Neural cell (in vitro differentiated cells): ENCODE results near the gene BHLHA15. TPM values are rescaled to one million over a fixed set of nuclear protein-coding genes. Genes with fewer than 3 reads are reported as not detected.

Experiments used
- H2AFZ ChIP-seq: fragments of 200-600, 300-800 bp; sonication (generic), shearing (Covaris generic); 2 replicates; pipeline ENCODE4 v1.6.0; 2014; ENCODE audit warnings: low read depth, mild to moderate bottlenecking, antibody characterized with exemption, low read length, moderate library complexity
- H3F3A ChIP-seq: fragments of 200-600 bp; shearing (Covaris generic); 2 replicates; pipeline ENCODE4 v1.6.1; 2016; ENCODE audit warnings: mild to moderate bottlenecking, moderate library complexity, mixed read lengths, antibody characterized with exemption, low read length; ENCODE audit not compliant: insufficient read depth, poor library complexity, severe bottlenecking
- H3K27ac ChIP-seq: fragments of 200-600, 300-800 bp; sonication (generic), shearing (Covaris generic); 2 replicates; pipeline ENCODE4 v1.5.1; 2014; ENCODE audit warnings: mild to moderate bottlenecking, low read length, moderate library complexity
- H3K27me3 ChIP-seq: fragments of 300-800, 200-600 bp; sonication (generic), shearing (Covaris generic); 2 replicates; pipeline ENCODE4 v1.6.0; 2014; ENCODE audit warnings: mild to moderate bottlenecking, low read depth, low read length, moderate library complexity; ENCODE audit not compliant: insufficient read depth
- H3K36me3 ChIP-seq: fragments of 300-800, 200-600 bp; sonication (generic), shearing (Covaris generic); 2 replicates; pipeline ENCODE4 v1.5.1; 2014; ENCODE audit warnings: mild to moderate bottlenecking, antibody characterized with exemption, low read length, moderate library complexity; ENCODE audit not compliant: insufficient read depth
- H3K4me2 ChIP-seq: fragments of 300-800, 200-600 bp; sonication (generic), shearing (Covaris generic); 2 replicates; pipeline ENCODE4 v1.6.0; 2014; ENCODE audit warnings: mild to moderate bottlenecking, low read length
- H3K4me3 ChIP-seq: fragments of 300-800, 200-600 bp; sonication (generic), shearing (Covaris generic); 2 replicates; pipeline ENCODE4 v1.5.1; 2014; ENCODE audit warnings: mild to moderate bottlenecking, low read length, moderate library complexity
- H3K79me2 ChIP-seq: fragments of 200-600 bp; shearing (Covaris generic); replicated peaks from 2 replicates; pipeline ENCODE4 v1.6.0; 2014; ENCODE audit warnings: mild to moderate bottlenecking, low read length, moderate library complexity; ENCODE audit not compliant: insufficient read depth
- H3K9ac ChIP-seq: fragments of 300-800, 200-600 bp; sonication (generic), shearing (Covaris generic); 2 replicates; pipeline ENCODE4 v1.6.1; 2016; ENCODE audit warnings: mild to moderate bottlenecking, low read length, mixed read lengths
- H3K9me2 ChIP-seq: fragments of 200-600 bp; shearing (Covaris generic); 2 replicates; pipeline ENCODE4 v1.6.1; 2016; ENCODE audit warnings: mild to moderate bottlenecking, low read length, mixed read lengths; ENCODE audit not compliant: insufficient read depth
- H3K9me3 ChIP-seq: fragments of 200-600, 300-800 bp; sonication (generic), shearing (Covaris generic); 2 replicates; pipeline ENCODE4 v1.6.1; 2016; ENCODE audit warnings: mild to moderate bottlenecking, mixed run types, low read length, moderate library complexity, mixed read lengths
- H4K20me1 ChIP-seq: fragments of 200-600 bp; shearing (Covaris generic); 2 replicates; pipeline ENCODE4 v1.6.1; 2016; ENCODE audit warnings: mild to moderate bottlenecking, mixed run types; ENCODE audit not compliant: insufficient read depth
- CTCF ChIP-seq: fragments of 450-650 bp; IDR thresholded peaks from 2 replicates; pipeline ENCODE4 v1.5.1; 2014; ENCODE audit warnings: antibody characterized with exemption, mild to moderate bottlenecking, moderate library complexity; ENCODE audit not compliant: poor library complexity, severe bottlenecking
- EP300 ChIP-seq: fragments of 450-650 bp; conservative IDR thresholded peaks from 2 replicates; pipeline ENCODE4 v1.6.1; 2014; ENCODE audit warnings: antibody characterized with exemption, mild to moderate bottlenecking, moderate library complexity; ENCODE audit not compliant: poor library complexity, severe bottlenecking
- EZH2 ChIP-seq: fragments of 200-600, 300-800 bp; shearing (Covaris generic), sonication (generic); IDR thresholded peaks from 2 replicates; pipeline ENCODE4 v1.6.1; 2014; ENCODE audit warnings: antibody characterized with exemption, low read length, borderline replicate concordance, mild to moderate bottlenecking; ENCODE audit not compliant: insufficient read depth, poor library complexity, severe bottlenecking
- MXI1 ChIP-seq: fragments of 450-650 bp; conservative IDR thresholded peaks from 2 replicates; pipeline ENCODE4 v1.6.1; 2014; ENCODE audit warnings: antibody characterized with exemption, mild to moderate bottlenecking; ENCODE audit not compliant: poor library complexity, severe bottlenecking
- POLR2AphosphoS5 ChIP-seq: IDR thresholded peaks from 2 replicates; pipeline ENCODE4 v1.6.1; 2012
- RAD21 ChIP-seq: fragments of 450-650 bp; conservative IDR thresholded peaks from 2 replicates; pipeline ENCODE4 v1.6.1; 2014; ENCODE audit warnings: antibody characterized with exemption, mild to moderate bottlenecking, moderate library complexity
- SMC3 ChIP-seq: fragments of 450-650 bp; conservative IDR thresholded peaks from 2 replicates; pipeline ENCODE4 v1.6.1; 2014; ENCODE audit warnings: antibody characterized with exemption, mild to moderate bottlenecking, moderate library complexity; ENCODE audit not compliant: poor library complexity
- TAF1 ChIP-seq: IDR thresholded peaks from 2 replicates; pipeline ENCODE4 v1.6.1; 2012; ENCODE audit warnings: low read depth
- polyA plus RNA-seq: library from polyadenylated mRNA; depleted of rRNA; stranded (reverse); fragments of >200 nt; gene quantifications from 2 replicates; pipeline ENCODE4 v1.2.3, GENCODE V29; 2014
- TF ChIP-seq, protein P1 (sequence below): IDR thresholded peaks from 2 replicates; pipeline ENCODE4 v1.6.1; 2012; ENCODE audit warnings: borderline replicate concordance

BHLHA15 gene
- polyA plus RNA-seq, 1 donor from 2014 or later: not detected

- no peak for TF ChIP-seq POLR2AphosphoS5
- TF ChIP-seq RAD21: no peak
- TF ChIP-seq SMC3: no peak
- TF ChIP-seq CTCF: no peak
Observed at GRCh38 chr7:98212532-98213041, 1.3 kb downstream of the BHLHA15 start.

DNA sequence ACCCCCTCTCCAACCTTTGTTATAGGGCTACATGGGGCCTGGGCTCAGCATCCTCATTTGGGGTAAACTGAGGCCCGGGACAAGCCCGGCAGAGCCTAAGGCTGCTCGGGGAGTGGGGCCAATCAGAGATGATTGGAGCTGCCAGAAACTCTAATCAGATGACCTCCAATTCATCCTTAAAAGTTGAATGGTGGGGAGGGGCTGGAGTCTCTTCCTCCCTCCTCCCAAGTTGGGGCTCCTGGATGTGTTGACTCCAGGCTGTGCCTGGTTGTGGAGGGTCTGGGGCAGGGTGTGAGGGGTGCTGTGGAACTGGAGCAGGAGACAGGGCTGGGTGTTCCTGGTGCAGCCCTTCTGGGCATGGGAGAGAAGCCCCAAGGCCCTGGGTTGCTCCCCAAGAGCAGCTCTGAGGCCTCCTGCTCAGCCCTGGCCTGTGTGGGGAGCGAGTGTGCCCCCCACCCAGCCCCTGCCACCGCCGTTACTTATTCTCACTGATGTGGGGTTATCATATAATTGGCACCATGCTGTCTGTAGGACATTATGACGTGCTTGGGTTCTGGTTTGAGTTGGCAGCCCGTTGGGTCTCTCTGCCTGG lies 2.2 kb downstream of the BHLHA15 start:
- Histone ChIP-seq H2AFZ (no peak overlapping the region), H3K9ac (no peak overlapping the region), H3K27ac (no peak overlapping the region), H3K4me2 (no peak overlapping the region), H3K4me3 (no peak overlapping the region), H3K9me3 (no peaks in the 10 kb centered on the region), H4K20me1 (no peaks in the 10 kb centered on the region), H3K36me3 (no peaks in the 10 kb centered on the region), H3K27me3 (peaks cover 3% of the 10 kb centered on the region), H3K79me2 (no peaks in the 10 kb centered on the region), H3K9me2 (no peaks in the 10 kb centered on the region), H3F3A (no peaks in the 10 kb centered on the region)
- no peak for TF ChIP-seq TAF1
- TF ChIP-seq EP300: no peak
- TF ChIP-seq EZH2: no peak
- no peak for TF ChIP-seq RAD21
- TF ChIP-seq, protein P1, sequence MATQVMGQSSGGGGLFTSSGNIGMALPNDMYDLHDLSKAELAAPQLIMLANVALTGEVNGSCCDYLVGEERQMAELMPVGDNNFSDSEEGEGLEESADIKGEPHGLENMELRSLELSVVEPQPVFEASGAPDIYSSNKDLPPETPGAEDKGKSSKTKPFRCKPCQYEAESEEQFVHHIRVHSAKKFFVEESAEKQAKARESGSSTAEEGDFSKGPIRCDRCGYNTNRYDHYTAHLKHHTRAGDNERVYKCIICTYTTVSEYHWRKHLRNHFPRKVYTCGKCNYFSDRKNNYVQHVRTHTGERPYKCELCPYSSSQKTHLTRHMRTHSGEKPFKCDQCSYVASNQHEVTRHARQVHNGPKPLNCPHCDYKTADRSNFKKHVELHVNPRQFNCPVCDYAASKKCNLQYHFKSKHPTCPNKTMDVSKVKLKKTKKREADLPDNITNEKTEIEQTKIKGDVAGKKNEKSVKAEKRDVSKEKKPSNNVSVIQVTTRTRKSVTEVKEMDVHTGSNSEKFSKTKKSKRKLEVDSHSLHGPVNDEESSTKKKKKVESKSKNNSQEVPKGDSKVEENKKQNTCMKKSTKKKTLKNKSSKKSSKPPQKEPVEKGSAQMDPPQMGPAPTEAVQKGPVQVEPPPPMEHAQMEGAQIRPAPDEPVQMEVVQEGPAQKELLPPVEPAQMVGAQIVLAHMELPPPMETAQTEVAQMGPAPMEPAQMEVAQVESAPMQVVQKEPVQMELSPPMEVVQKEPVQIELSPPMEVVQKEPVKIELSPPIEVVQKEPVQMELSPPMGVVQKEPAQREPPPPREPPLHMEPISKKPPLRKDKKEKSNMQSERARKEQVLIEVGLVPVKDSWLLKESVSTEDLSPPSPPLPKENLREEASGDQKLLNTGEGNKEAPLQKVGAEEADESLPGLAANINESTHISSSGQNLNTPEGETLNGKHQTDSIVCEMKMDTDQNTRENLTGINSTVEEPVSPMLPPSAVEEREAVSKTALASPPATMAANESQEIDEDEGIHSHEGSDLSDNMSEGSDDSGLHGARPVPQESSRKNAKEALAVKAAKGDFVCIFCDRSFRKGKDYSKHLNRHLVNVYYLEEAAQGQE: no peak
- no peak for TF ChIP-seq CTCF
- no peak for TF ChIP-seq POLR2AphosphoS5
- TF ChIP-seq MXI1: no peak
- TF ChIP-seq SMC3: no peak

More at GRCh38 chr7:98212532-98213041, 1.3 kb downstream of the BHLHA15 start:
- Histone ChIP-seq H3K36me3 (no peaks in the 10 kb centered on the region), H2AFZ (no peak overlapping the region), H3K27ac (no peak overlapping the region), H3K9ac (no peak overlapping the region), H3K9me3 (no peaks in the 10 kb centered on the region), H3K27me3 (peaks cover 3% of the 10 kb centered on the region), H3K79me2 (no peaks in the 10 kb centered on the region), H3F3A (no peaks in the 10 kb centered on the region), H3K4me3 (no peak overlapping the region), H3K4me2 (no peak overlapping the region), H4K20me1 (no peaks in the 10 kb centered on the region), H3K9me2 (no peaks in the 10 kb centered on the region)
